ENCODE results near the gene KRT86. TPM values are rescaled to one million over a fixed set of nuclear protein-coding genes. Genes with fewer than 3 reads are reported as not detected.

KRT86 gene
- under 0.01 and 0.81 TPM in 2 replicates for total RNA-seq

DNA sequence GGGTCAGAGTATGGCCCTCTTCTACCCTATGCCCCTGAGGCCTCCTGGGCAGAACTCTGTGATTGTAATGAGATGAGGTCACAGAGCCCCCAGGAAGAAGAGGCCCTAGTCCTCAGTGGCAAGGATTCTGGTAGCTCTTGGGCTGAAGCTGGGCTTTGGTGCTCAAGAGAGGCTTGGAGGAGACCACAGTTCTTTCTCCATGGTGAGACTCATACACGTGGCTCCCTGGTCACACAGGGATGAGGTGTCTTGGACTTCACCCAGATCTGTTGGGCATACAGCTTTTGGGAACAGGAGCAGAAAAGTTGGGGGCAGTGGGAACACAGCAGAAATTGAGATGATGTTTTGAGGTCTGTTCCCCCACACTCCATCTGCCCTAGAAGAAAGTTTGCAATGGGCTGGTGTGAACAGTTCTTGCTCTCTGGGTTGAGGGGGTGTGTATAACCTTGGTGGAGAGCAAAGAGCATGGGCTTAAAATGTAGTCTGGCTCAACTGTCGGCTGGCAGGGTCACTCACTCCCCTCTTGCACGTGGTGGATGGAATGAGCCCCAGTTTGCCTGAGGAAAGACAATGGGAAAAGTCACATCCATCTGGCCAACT, at the start of gene KRT86:
Gene KRT86 (plus strand): TSS at position 125 of the 600 bp plus-strand sequence. CDS start 27,272 bp downstream, outside the sequence.

DNA sequence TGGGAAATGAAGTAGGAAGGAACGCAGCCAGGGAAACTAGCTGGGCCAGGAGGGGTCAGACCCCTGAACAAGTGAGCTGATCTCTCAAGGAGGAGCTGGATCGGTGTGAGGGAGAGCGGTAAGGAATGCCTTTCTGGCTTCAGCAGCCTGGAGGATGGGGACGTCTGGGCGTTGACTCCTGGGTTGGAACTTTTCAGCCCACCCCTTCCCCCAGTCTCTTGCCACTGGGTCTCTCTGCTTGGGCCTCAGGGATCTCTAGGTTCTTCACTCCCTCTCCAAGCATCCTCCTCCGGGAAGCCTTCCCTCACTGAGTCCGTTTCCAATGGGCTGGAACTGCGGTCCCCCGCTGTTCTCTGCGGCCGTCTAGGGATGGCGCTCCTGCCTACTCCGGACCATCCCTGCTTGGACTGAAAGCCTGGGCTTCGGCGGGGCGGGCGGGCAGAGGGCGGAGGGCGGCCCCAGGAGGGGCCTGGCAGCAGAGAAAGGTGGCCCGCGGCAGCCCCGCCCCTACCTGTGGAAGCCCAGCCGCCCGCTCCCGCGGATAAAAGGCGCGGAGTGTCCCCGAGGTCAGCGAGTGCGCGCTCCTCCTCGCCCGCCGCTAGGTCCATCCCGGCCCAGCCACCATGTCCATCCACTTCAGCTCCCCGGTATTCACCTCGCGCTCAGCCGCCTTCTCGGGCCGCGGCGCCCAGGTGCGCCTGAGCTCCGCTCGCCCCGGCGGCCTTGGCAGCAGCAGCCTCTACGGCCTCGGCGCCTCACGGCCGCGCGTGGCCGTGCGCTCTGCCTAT, 41.6 kb upstream of the KRT86 start, which contains the start of gene KRT7:
Gene KRT7 (plus strand): TSS at position 570 of the 788 bp plus-strand sequence. CDS start 54 bp downstream, at position 624.

DNA sequence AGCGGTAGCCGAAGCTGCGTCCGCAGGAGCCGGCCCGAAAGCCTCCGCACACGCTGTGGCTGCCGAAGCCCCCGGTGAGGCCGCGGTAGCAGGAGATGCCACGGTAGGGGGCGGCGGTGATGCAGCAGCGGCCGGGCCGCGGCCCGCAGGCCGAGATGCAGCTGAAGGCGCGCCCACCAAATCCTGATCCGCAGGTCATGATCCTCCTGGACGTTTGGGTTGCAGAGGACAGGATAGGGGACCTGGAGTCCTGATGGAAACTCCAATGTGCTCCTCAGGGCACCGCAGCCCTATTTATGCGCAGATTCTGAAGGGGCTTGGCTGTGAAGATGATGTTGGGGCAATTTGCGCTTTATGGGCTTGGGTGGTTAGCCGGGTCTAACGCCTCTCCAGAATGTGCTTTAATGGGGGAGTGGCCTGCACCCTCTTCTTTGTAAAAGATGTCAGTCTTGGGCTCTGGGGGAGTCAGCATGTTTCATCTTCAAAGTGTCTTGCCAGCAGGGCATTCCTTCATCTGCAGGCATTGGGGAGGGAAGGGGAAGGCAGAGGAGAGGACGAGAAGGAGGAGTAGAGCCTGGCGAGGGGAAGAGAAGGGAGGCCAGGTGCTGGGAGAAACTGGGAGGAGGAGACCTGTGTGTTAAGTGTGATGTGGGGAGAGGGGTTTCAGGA, 17.0 kb downstream of the KRT86 start, which contains the start of gene KRT81:
Gene KRT81 (minus strand): TSS at position 268 of the 669 bp plus-strand sequence. CDS start 69 bp downstream, at position 199.

DNA sequence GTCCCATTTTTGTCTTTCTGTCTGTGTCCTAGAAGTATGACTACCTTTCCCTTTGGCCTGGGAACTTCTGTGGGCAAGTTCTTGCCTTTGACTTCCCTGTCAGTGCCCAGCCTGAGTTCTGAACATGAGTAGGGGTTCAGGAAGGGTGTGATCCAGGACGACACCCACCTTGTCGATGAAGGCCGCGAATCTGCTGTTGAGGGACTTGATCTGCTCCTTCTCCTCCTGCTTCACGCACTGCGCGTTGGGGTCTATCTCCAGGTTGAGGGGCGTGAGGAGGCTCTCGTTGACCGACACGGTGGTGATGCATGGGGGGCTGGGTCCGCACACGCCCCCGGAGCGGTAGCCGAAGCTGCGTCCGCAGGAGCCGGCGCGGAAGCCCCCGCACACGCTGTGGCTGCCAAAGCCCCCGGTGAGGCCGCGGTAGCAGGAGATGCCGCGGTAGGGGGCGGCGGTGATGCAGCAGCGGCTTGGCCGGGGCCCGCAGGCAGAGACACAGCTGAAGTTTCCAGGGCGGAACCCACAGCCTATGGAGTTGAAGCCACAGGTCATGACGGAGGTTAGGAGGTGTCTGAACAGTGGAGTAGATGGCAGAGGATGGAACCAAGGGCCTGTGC, 46.4 kb downstream of the KRT86 start, which contains the start of gene KRT83:
Gene KRT83 (minus strand): TSS at position 615 of the 617 bp plus-strand sequence. CDS start 63 bp downstream, at position 552.

Other genes with a start within 250 kb of the KRT86 start
- 12.9 and 17.7 TPM in 2 replicates for gene NR4A1, start 223.2 kb upstream of the KRT86 start, total RNA-seq
- gene ATG101, start 204.7 kb upstream of the KRT86 start, total RNA-seq, result 81.6 and 124 TPM in 2 replicates
- gene SMIM41, start 194.9 kb upstream of the KRT86 start, total RNA-seq, result 0.06 and 0.13 TPM in 2 replicates
- 0.13 and 0.62 TPM in 2 replicates for gene KRT80, start 82.6 kb upstream of the KRT86 start, total RNA-seq
- gene KRT7, start 41.4 kb upstream of the KRT86 start, total RNA-seq, result 0.66 and 2.2 TPM in 2 replicates
- gene KRT81, start 16.9 kb downstream of the KRT86 start, total RNA-seq, result not detected in 2 replicates
- gene KRT83, start 46.8 kb downstream of the KRT86 start, total RNA-seq, result not detected in 2 replicates
- gene KRT85, start 92.8 kb downstream of the KRT86 start, total RNA-seq, result not detected in 2 replicates
- not detected in 2 replicates for gene KRT84, start 111.0 kb downstream of the KRT86 start, total RNA-seq
- gene KRT82, start 131.7 kb downstream of the KRT86 start, total RNA-seq, result not detected in 2 replicates
- gene KRT75, start 159.7 kb downstream of the KRT86 start, total RNA-seq, result not detected in 2 replicates
- gene KRT6B, start 177.5 kb downstream of the KRT86 start, total RNA-seq, result not detected in 2 replicates
- not detected in 2 replicates for gene KRT6C, start 199.2 kb downstream of the KRT86 start, total RNA-seq
- gene KRT6A, start 218.6 kb downstream of the KRT86 start, total RNA-seq, result 0.19 and 0.66 TPM in 2 replicates
- gene KRT5, start 245.7 kb downstream of the KRT86 start, total RNA-seq, result 0.44 and 0.53 TPM in 2 replicates